IPS-NIHi7 (cell line): ENCODE data around the gene NBL1.
"Not testable (repeated sequence)": the region's sequence is repeated elsewhere in the genome, so short reads cannot be mapped to it uniquely, and the experiment has no call there.

Experiments used
- DNase-seq: peaks from one replicate; pipeline ENCODE4 v3.0.0; 2012; ENCODE audit warnings: mixed read lengths; ENCODE audit errors: extremely low spot score

The NBL1 gene

GRCh38 chr1:19621274-19621950 lies 22.7 kb upstream of the NBL1 start:
- DNase-seq: no peak

- DNase-seq: no peak
Measured at GRCh38 chr1:19622204-19622603, 21.9 kb upstream of the NBL1 start.

- DNase-seq: no peak
Measured at GRCh38 chr1:19623523-19623922, 20.6 kb upstream of the NBL1 start.

GRCh38 chr1:19625291-19625937 lies 18.7 kb upstream of the NBL1 start:
- no peak for DNase-seq

- no peak for DNase-seq
Measured at GRCh38 chr1:19628879-19629278, 15.2 kb upstream of the NBL1 start.

- no peak for DNase-seq
Measured at GRCh38 chr1:19629357-19629756, 14.8 kb upstream of the NBL1 start.

GRCh38 chr1:19630192-19630591 lies 13.9 kb upstream of the NBL1 start:
- not testable (repeated sequence) for DNase-seq

GRCh38 chr1:19630720-19631395 lies 13.3 kb upstream of the NBL1 start:
- no peak for DNase-seq

- no peak for DNase-seq
Measured at GRCh38 chr1:19632211-19632610, 11.9 kb upstream of the NBL1 start.

- DNase-seq: no peak
Measured at GRCh38 chr1:19633106-19633505, 11.0 kb upstream of the NBL1 start.

- DNase-seq: not testable (repeated sequence)
Measured at GRCh38 chr1:19635064-19635463, 9.0 kb upstream of the NBL1 start.

GRCh38 chr1:19635646-19636045 lies 8.5 kb upstream of the NBL1 start:
- DNase-seq: no peak

- DNase-seq: no peak
Measured at GRCh38 chr1:19636065-19636464, 8.0 kb upstream of the NBL1 start.

- not testable (repeated sequence) for DNase-seq
Measured at GRCh38 chr1:19636749-19637148, 7.4 kb upstream of the NBL1 start.

- DNase-seq: no peak
Measured at GRCh38 chr1:19637606-19638005, 6.5 kb upstream of the NBL1 start.

- not testable (repeated sequence) for DNase-seq
Measured at GRCh38 chr1:19639228-19639627, 4.9 kb upstream of the NBL1 start.

- no peak for DNase-seq
Measured at GRCh38 chr1:19639999-19640362, 4.1 kb upstream of the NBL1 start.

GRCh38 chr1:19640363-19641316 lies 3.5 kb upstream of the NBL1 start:
- DNase-seq: peak; percentile 82

- DNase-seq: peak; percentile 30
Measured at GRCh38 chr1:19643121-19643520, 990 bp upstream of the NBL1 start.

- peak; percentile 30 for DNase-seq
Measured at GRCh38 chr1:19644395-19644680, 227 bp downstream of the NBL1 start.

- peak; percentile 35 for DNase-seq
Measured at GRCh38 chr1:19644681-19645410, 735 bp downstream of the NBL1 start.
